ENCODE data around the gene DIP2B.
"Not testable (repeated sequence)": the region's sequence is repeated elsewhere in the genome, so short reads cannot be mapped to it uniquely, and the experiment has no call there.

The DIP2B gene

DNA sequence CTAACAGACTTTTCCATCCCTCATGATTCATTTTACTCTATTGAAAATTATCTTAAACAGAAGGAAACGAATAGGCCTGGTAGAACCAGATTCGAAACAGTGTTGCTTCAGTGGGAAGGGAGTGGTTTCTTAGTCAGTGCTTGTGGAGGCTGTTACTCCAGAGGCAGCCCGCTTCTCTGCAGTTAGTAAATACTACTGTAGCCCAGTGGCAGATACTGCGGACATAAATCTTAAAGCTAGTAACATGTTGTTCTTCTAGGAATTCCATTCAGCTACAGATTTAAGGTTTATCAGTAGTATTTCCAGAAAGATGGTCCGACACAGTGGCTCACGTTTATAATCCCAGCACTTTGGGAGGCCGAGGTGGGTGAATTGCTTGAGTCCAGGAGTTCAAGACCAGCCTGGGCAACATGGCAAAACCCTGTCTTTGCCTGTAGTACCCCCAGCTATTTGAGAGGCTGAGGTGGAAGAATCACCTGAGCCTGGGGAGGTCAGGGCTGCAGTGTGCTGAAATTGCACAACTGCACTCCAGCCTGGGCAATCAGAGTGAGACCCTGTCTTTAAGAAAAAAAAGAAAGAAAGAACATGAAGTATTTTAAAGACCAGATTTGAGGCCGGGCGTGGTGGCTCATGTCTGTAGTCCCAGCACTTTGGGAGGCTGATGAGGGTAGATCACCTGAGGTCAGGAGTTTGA, 45.9 kb downstream of the DIP2B start:
- peak; percentile 41 for ATAC-seq
- Mint-ChIP-seq H3K27me3 (no peaks in the 10 kb centered on the region), H3K4me3 (no peak overlapping the region), H3K36me3 (ENCODE audit: low read depth) (peaks cover 16% of the 10 kb centered on the region), H3K27ac (no peak overlapping the region), H3K9me3 (peaks cover 3% of the 10 kb centered on the region), H3K4me1 (peaks cover 74% of the 10 kb centered on the region)
- no peak for DNase-seq

DNA sequence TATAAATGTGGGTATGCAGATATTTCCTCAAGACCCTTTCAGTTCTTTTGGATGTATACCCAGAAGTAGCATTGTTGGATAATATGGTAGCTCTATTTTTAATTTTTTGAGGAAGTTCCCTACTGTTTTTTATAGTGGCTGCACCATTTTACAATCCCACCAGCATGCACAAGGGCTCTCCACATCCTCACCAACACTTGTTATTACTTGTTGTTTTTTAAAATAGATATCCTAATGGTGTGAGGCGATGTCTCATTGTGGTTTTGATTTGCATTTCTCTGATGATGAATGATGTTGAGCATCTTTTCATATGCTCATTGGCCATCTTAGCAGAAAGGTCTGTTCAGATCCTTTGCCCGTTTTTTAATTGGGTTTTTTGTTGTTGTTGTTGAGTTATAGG, 47.1 kb downstream of the DIP2B start:
- H3K9me3 Mint-ChIP-seq, result peaks cover 3% of the 10 kb centered on the region
- ATAC-seq (no peak), DNase-seq (no peak)
- no peaks in the 10 kb centered on the region for H3K27me3 Mint-ChIP-seq
- H3K36me3 Mint-ChIP-seq (ENCODE audit: low read depth), result peaks cover 16% of the 10 kb centered on the region
- no peak overlapping the region for H3K4me3 Mint-ChIP-seq
- H3K27ac Mint-ChIP-seq, result peak overlapping the region; percentile 23
- H3K4me1 Mint-ChIP-seq, result peaks cover 74% of the 10 kb centered on the region

DNA sequence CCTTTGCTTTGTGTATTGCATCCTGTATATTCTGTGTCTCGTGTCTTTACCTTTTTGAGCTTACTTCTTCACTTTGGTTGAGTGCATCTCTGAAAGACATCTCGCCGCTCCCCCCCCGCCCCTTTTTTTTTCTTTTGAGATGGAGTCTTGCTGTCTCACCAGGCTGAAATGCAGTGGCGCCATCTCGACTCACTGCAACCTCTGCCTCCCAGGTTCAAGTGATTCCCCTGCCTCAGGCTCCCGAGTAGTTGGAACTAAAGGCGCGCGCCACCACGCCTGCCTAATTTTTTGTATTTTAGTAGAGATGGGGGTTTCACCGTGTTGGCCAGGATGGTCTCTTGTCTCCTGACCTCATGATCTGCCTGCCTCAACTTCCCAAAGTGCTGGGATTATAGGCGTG, 49.9 kb downstream of the DIP2B start:
- peaks cover 81% of the 10 kb centered on the region for H3K4me1 Mint-ChIP-seq
- DNase-seq (no peak), ATAC-seq (no peak)
- H3K27me3 Mint-ChIP-seq, result no peaks in the 10 kb centered on the region
- peaks cover 20% of the 10 kb centered on the region for H3K36me3 Mint-ChIP-seq (ENCODE audit: low read depth)
- H3K4me3 Mint-ChIP-seq, result peak overlapping the region; percentile 76
- H3K9me3 Mint-ChIP-seq, result peaks cover 3% of the 10 kb centered on the region
- H3K27ac Mint-ChIP-seq, result peak overlapping the region; percentile 100

DNA sequence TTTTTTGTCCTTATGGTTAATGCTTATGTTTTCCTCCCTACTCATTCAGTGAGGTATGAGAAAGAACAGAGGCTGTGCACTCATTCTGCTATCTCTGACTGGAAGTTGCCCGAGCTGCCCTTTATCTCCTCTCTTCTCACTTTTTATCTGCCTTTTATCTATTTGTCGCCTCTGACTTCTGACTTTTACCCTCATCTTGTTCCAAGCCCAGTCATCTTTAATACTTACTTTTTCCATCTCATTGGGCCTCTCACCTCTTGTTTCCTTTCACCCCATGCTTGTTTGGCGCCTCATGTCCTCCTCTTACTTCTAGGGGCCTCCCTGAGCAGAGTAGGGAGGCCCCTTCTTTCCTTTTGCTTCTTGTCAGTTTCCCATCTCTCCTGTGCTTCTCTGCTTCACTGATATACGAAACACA, 50.7 kb downstream of the DIP2B start:
- Mint-ChIP-seq H3K27me3 (no peaks in the 10 kb centered on the region), H3K27ac (peak overlapping the region; percentile 100), H3K4me1 (peaks cover 74% of the 10 kb centered on the region), H3K36me3 (ENCODE audit: low read depth) (peaks cover 20% of the 10 kb centered on the region), H3K9me3 (peaks cover 3% of the 10 kb centered on the region), H3K4me3 (peak overlapping the region; percentile 76)
- ATAC-seq (peak; percentile 94), DNase-seq (peak; percentile 33)

DNA sequence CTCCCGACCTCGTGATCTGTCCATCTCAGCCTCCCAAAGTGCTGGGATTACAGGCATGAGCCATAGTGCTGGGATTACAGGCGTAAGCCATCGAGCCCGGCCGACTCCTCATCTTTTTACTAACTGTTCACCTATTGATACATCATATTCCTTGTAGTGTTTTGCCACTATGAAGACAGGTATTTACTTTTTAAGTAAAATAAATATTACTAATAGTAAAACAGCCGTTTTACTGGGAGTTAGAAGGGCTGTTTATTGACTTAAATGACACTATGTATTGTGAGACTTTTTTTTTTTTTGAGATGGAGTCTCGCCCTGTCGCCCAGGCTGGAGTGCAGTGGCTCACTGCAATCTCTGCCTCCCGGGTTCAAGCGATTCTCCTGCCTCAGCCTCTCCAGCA, 51.5 kb downstream of the DIP2B start:
- H3K27ac Mint-ChIP-seq, result peak overlapping the region; percentile 100
- ATAC-seq, result no peak
- peaks cover 20% of the 10 kb centered on the region for H3K36me3 Mint-ChIP-seq (ENCODE audit: low read depth)
- peaks cover 3% of the 10 kb centered on the region for H3K9me3 Mint-ChIP-seq
- peaks cover 69% of the 10 kb centered on the region for H3K4me1 Mint-ChIP-seq
- no peaks in the 10 kb centered on the region for H3K27me3 Mint-ChIP-seq
- DNase-seq, result no peak
- peak overlapping the region; percentile 76 for H3K4me3 Mint-ChIP-seq

DNA sequence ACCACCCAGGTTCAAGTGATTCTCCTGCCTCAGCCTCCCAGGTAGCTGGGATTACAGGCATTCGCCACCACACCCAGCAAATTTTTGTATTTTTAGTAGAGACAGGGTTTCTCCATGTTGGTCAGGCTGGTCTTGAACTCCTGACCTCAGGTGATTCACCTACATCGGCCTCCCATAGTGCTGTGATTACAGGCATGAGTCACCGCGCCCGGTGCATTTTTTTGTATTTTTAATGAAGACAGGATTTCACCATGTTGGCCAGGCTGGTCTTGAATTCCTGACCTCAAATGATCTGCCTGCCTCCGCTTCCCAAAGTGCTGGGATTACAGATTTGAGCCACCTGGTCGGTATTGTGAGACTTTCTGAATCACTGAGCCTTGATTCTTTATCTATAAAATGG, 52.0 kb downstream of the DIP2B start:
- peaks cover 64% of the 10 kb centered on the region for H3K4me1 Mint-ChIP-seq
- H3K27me3 Mint-ChIP-seq, ATAC-seq, H3K4me3 Mint-ChIP-seq, H3K9me3 Mint-ChIP-seq, DNase-seq: not testable (repeated sequence)
- peak overlapping the region; percentile 67 for H3K27ac Mint-ChIP-seq
- peaks cover 18% of the 10 kb centered on the region for H3K36me3 Mint-ChIP-seq (ENCODE audit: low read depth)

DNA sequence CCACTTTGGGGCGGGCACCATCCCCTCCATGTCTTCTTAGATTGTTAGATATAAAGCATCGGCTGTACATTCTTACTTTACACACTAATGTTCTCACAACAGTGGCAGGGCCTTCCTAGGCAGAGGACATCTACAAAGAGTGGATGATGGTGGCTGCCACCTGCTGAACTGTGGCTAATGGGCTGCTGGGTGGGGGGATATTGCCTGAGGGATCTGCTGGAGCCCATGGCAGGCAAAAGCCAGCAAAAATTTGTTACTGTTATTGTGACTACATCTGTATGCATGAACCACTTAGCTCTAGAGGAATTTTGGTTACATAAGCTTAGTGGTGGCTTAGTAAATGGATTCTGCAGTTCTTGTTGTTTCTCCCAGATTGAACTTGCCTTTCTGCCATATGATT, 52.6 kb downstream of the DIP2B start:
- no peak overlapping the region for H3K4me3 Mint-ChIP-seq
- no peak for ATAC-seq
- peaks cover 63% of the 10 kb centered on the region for H3K4me1 Mint-ChIP-seq
- peak overlapping the region; percentile 67 for H3K27ac Mint-ChIP-seq
- no peaks in the 10 kb centered on the region for H3K27me3 Mint-ChIP-seq
- peaks cover 3% of the 10 kb centered on the region for H3K9me3 Mint-ChIP-seq
- peaks cover 14% of the 10 kb centered on the region for H3K36me3 Mint-ChIP-seq (ENCODE audit: low read depth)
- DNase-seq, result no peak

DNA sequence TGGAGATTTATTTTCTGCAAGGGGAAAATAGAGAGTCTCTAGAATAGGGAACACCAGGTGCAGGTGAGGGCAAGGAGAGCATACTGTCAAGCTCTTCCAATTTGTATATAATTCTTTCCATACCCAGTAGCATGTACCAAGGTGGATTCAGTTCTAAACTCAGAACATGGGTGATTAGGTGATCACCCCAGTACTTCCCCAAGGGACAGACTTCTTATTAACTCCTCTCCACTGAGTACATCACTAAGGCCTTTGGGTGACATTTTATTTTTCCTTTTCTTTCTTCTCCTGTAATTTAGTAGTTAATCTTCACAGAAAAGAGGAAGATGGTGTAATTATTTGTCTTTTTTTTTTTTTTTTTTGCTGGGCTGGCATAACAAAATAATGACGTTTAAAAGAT, 54.2 kb downstream of the DIP2B start:
- Mint-ChIP-seq H3K36me3 (ENCODE audit: low read depth) (peaks cover 9% of the 10 kb centered on the region), H3K27ac (no peak overlapping the region), H3K4me3 (no peak overlapping the region), H3K27me3 (no peaks in the 10 kb centered on the region), H3K4me1 (peaks cover 66% of the 10 kb centered on the region), H3K9me3 (peaks cover 3% of the 10 kb centered on the region)
- no peak for DNase-seq
- no peak for ATAC-seq

DNA sequence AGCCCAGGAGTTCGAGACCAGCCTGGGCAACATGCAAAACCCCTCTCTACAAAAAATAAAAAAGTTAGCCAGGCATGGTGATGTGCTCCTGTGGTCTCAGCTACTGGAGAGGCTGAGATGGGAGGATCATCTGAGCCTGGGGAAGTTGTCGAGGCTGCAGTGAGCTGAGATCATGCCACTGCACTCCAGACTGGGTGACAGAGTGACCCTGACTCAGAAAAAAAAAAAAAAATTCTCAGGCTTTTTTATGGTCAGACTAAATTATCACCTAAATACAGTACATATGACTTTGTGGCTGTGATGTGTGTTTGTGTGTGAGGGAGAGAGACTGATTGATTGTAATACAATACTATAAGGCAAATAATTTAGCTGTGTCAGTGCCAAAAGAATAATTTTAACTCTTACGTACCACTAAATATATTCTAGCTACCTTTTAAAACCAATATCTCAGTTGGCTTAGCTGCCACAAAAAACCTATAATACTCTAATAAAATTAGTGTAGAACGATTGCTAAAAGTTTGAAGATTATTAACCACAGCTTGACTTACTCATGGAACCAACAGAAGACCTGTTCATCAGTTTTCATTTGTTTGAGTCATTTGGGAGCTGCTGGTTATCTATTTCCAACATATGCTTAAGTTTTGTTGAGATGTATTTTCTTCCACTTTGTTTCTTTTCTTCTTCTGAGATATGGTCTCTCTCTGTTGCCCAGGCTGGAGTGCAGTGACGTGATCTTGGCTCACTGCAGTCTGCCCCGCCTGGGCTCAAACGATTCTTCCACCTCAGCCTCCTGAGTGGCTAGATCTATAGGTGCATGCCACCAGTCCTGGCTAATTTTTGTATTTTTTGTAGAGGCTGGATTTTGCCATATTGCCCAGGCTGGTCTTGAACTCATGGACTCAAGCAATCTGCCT, 58.0 kb downstream of the DIP2B start:
- ATAC-seq (peak; percentile 46), DNase-seq (no peak)
- Mint-ChIP-seq H3K36me3 (ENCODE audit: low read depth) (peaks cover 6% of the 10 kb centered on the region), H3K27me3 (no peaks in the 10 kb centered on the region), H3K4me3 (no peak overlapping the region), H3K4me1 (peaks cover 57% of the 10 kb centered on the region), H3K27ac (no peak overlapping the region), H3K9me3 (no peaks in the 10 kb centered on the region)

DNA sequence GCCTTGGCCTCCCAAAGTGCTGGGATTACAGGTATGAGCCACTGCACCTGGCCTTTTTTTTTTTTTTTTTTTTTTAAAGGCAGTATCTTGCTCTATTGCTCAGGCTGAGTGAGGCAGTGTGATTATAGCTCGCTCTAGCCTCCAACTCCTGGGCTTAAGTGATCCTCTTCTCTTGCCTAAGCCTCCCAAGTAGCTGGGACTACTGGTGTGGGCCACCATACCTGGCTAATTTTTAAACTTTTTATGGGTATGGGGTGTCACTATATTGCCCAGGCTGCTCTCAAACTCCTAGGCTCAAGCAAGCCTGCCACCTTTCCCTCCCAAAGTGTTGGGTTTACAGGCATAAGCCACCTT, 58.6 kb downstream of the DIP2B start:
- ATAC-seq, result no peak
- Mint-ChIP-seq H3K27me3 (no peaks in the 10 kb centered on the region), H3K27ac (no peak overlapping the region), H3K4me1 (peaks cover 60% of the 10 kb centered on the region), H3K9me3 (no peaks in the 10 kb centered on the region), H3K4me3 (no peak overlapping the region), H3K36me3 (ENCODE audit: low read depth) (peaks cover 2% of the 10 kb centered on the region)
- no peak for DNase-seq

DNA sequence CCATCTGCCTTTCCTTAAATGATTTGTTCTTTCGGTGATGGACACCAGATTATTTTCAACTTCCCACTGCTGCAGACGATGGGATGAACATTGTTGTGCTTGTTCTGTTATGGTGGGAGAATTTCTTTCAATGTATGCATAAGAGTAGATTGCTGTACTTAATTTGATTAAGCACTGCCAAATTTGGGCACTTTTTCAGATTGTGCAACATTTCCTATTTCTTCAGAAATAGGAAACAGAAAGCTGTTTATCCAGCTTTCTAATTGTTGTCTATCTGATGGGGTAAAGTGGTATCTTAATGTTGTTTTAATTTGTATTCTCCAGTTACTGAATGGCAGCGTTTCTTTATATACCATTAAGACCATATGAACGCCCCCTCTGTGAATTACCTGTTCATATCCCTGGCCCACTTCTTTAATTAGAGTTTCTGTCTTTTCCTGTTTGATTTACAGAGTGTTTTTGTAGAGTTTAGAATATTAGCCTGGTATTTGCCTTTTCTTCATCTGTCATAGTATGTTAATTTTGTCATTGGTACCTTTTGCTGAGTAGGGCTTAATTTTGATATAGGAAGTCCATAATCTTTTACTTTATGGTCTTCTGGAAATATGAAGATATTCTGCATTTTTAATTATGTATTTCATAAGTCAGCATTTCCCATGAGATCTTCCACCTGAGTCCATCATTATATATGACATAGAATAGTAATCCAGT, 59.6 kb downstream of the DIP2B start:
- no peak overlapping the region for H3K4me3 Mint-ChIP-seq
- DNase-seq (no peak), ATAC-seq (no peak)
- H3K9me3 Mint-ChIP-seq, result no peaks in the 10 kb centered on the region
- H3K36me3 Mint-ChIP-seq (ENCODE audit: low read depth), result peaks cover 2% of the 10 kb centered on the region
- H3K27me3 Mint-ChIP-seq, result no peaks in the 10 kb centered on the region
- H3K4me1 Mint-ChIP-seq, result peaks cover 58% of the 10 kb centered on the region
- no peak overlapping the region for H3K27ac Mint-ChIP-seq

DNA sequence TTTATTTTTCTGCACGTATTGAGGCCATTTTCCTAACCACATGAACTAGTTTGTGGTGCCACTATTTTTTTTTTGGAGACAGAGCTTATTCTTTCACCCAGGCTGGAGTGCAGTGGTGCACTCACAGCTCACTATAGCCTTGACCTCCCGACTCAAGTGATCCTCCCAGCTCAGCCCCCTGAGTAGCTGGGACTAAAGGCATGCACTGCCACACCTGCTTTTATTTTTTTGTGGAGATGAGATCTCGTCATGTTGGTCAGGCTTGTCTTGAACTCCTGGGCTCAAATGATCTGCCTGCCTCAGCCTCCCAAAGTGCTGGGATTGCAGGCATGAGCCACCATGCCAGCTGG, 60.1 kb downstream of the DIP2B start:
- H3K27ac Mint-ChIP-seq, result no peak overlapping the region
- H3K4me3 Mint-ChIP-seq, result no peak overlapping the region
- ATAC-seq, result no peak
- DNase-seq, result no peak
- peaks cover 2% of the 10 kb centered on the region for H3K36me3 Mint-ChIP-seq (ENCODE audit: low read depth)
- no peaks in the 10 kb centered on the region for H3K9me3 Mint-ChIP-seq
- no peaks in the 10 kb centered on the region for H3K27me3 Mint-ChIP-seq
- H3K4me1 Mint-ChIP-seq, result peaks cover 57% of the 10 kb centered on the region

DNA sequence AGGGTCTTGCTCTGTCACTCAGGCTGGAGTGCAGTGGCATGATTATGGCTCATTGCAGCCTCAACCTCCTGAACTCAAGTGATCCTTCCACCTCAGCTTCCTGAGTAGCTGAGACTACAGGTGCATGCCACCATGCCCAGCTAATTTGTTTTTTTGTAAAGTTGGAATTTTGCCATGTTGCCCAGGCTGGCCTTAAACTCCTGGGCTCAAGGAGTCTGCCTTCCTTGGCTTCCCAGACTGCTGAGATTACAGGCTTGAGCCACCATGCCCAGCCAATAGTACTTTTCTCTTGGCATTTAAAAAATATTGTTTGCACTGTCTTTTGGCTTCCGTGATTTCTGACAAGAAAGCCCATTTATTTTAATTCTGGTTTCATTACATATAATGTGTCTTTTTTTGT, 61.3 kb downstream of the DIP2B start:
- no peak overlapping the region for H3K27ac Mint-ChIP-seq
- H3K4me3 Mint-ChIP-seq, result no peak overlapping the region
- H3K4me1 Mint-ChIP-seq, result peaks cover 56% of the 10 kb centered on the region
- peaks cover 2% of the 10 kb centered on the region for H3K36me3 Mint-ChIP-seq (ENCODE audit: low read depth)
- no peaks in the 10 kb centered on the region for H3K27me3 Mint-ChIP-seq
- ATAC-seq (no peak), DNase-seq (no peak)
- no peaks in the 10 kb centered on the region for H3K9me3 Mint-ChIP-seq

DNA sequence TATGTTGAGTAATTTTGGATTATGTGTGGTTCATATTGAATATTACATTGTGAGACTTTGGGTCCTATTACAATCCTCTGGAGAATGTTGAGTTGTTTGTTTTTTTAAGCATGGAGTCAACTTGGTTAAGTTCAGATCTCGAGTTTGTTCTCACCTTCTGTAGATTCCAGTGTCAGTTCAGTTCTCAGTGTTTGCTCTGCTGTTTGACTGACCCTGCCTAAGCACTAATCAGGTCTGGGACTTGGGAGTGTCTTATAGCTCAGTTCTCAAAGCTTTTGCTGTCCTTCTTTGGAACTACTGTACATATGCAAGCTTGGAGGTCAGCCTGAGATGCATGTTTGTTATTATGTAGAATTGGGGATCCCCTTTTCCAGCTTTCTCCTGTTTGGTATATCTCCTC, 63.1 kb downstream of the DIP2B start:
- no peak for ATAC-seq
- DNase-seq, result no peak
- H3K4me3 Mint-ChIP-seq, result no peak overlapping the region
- peaks cover 60% of the 10 kb centered on the region for H3K4me1 Mint-ChIP-seq
- no peaks in the 10 kb centered on the region for H3K9me3 Mint-ChIP-seq
- peaks cover 2% of the 10 kb centered on the region for H3K36me3 Mint-ChIP-seq (ENCODE audit: low read depth)
- H3K27me3 Mint-ChIP-seq, result no peaks in the 10 kb centered on the region
- H3K27ac Mint-ChIP-seq, result peak overlapping the region; percentile 29

All from activated naive CD8-positive, alpha-beta T cell treated with anti-CD3 and anti-CD28 coated beads, Interleukin-2, amount 50 U/mL, for 24 hours (primary cell).